T-helper 9 cell (primary cell): ENCODE data around the gene PRSS57.
"Not testable (repeated sequence)": the region's sequence is repeated elsewhere in the genome, so short reads cannot be mapped to it uniquely, and the experiment has no call there.

Source experiments
- DNase-seq: peaks from one replicate; pipeline ENCODE4 v3.0.0-alpha.2; 2020

PRSS57 gene

DNA sequence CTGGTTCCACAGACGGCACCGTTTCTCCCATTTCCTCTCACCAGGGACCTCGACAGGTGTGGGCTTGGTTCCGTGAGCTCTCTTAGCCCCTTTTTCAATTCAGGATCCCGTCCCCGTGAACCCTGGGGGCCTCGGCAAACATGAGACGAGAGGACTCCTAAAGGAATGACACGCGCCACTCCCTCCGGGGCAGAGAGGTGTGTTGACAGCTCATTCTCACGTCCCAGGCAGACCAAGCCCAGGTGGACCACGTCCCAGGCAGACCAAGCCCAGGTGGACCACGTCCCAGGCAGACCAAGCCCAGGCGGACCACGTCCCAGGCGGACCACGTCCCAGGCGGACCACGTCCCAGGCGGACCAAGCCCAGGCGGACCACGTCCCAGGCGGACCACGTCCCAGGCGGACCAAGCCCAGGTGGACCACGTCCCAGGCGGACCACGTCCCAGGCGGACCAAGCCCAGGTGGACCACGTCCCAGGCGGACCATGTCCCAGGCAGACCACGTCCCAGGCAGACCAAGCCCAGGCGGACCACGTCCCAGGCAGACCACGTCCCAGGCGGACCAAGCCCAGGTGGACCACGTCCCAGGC lies 28.2 kb downstream of the PRSS57 start:
- not testable (repeated sequence) for DNase-seq

- DNase-seq: peak; percentile 82
These were observed 30.3 kb downstream of the PRSS57 start for GRCh38 chr19:664913-665443.

DNA sequence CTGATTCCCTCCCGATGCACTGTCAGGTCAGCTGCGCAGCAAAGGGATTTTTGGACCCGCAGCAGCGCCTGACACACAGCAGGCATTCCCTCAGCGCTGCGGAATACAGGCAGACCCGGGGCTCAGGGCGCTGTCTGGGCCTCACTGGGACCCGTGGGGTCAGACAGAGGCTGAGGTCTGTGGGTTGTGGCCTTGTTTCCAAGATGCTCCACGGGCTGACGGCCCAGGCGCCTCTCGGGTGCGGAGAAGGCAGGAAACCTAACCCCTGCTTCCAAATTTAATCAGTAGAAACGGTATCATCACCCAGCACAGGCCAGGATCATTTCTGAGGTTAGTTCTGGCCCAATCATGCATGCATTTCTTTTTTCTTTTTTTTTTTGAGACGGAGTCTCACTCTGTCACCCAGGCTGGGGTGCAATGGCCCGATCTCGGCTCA lies 31.6 kb downstream of the PRSS57 start:
- DNase-seq: no peak

DNA sequence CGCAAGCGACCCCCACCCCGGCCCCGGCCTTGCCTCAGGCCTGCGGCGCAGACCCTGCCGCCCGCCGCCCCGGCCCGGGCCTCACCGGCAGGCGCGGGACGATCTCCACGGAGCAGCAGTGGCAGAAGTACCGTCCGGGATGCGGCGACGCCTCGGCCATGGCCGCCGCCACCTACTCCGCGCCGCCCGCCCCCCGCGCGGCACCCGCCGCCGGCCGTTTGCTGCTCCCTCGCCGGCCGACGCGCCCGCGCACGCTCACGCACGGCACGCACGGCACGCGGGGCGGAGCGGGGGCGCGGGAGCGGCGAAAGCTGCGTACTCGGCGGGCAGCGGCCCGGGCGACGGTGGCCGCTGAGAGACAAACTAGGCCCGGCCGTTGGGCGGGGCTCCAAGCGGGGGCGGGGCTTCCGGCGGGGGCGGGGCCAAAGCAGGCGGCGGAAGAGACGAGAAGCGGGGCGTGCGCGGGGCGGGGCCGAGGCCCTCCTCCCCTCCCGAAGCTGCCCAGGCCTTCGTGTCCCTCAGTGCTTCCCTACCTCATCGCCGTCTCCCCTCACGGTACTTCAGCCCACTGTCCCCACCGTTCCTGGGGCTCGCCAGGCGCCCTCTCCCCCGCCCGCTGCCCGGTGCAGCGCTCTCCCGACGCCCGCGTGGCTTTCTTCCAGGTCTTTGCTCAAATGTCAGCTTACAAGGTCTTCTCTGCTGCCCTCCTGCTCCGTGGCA lies 32.1 kb downstream of the PRSS57 start, which contains the start of gene RNF126:
Gene RNF126, minus strand, starts transcription at position 253 of the 720 bp plus-strand sequence. Its CDS starts 93 bp downstream, at position 160.
- DNase-seq: peak; percentile 98

DNA sequence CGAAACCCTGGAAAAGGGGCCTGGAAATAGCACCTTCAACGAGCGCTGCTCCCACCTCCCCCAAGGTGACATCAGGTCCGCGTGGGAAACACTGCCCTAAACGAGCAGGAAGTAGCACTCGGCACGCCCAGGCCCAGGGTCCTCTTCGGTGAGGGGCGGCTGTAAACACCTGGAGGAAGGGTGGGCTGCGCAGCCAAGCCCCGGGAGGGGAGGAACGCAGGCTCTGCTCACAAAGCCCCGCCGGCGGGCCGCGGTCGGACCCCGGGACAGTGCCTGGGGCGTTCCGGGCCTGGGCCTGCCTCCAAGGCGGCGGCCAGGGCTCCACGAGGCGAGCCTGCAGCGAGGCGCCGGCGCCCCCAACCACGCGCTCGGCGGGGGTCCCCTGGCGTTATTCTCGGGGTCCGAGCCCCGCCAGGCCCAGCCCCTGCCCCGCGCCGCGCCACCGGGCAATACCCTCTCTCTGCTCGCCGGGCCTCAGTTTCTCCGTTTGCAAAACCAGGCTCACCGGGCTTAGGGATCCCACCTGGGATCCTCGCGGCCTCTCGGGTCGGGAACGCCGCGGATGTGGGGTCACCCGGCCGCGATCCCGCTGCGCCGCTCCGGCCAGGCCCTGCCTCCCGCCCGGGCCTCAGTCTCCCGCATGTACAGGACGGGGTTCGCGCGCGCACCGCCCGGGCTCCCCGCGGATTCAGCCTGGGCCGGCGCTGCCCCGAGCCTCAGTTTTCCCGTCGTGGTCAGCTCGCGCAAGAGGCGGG lies 32.9 kb downstream of the PRSS57 start:
- peak; percentile 59 for DNase-seq

- DNase-seq: peak; percentile 53
These were observed 33.6 kb downstream of the PRSS57 start for GRCh38 chr19:661427-662196.

GRCh38 chr19:660793-661426 lies 34.3 kb downstream of the PRSS57 start:
- no peak for DNase-seq

DNA sequence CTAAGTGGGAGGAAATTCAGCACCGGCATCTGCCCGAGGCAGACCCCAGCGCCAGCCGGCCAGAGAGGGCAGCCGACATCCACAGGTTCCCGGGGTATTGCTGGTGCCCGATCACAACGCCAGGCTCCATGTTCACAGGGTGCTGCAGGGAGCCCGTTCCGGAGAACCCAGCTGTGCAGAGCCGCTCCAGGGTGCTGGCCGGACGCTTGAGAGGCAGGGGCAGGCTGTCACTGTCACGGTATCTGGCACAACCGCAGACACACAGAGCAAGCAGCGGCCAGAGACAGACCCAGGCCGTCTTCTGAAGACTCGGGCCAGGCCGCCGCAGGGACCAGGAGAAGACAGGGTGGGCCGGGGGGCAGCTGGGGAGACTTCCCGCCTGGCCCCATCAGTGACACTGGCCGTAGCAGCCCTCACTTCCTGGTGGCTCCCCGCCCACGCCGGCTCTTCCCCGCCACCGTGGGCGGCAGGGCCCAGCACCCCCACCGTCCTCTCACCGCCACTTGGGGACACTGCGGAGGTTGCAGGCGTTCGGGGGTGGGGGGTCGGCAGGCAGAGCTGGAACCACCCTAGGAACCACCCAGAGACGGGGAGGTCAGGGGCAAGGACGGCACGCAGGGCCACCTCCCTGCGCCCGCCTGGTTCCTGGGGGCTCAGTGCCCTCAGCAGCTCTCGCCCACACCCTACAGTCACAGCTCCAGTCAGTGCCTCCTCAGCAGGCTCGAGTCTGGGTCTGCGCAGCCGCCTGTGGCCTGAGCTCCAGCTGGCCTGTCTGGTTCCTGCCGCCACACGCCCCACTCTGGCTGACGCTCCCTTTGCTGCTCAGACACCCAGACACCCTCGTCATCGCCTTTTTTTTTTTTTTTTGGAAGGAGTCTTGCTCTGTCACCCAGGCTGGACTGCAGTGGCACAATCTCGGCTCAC lies 36.1 kb downstream of the PRSS57 start:
- peak; percentile 64 for DNase-seq

DNA sequence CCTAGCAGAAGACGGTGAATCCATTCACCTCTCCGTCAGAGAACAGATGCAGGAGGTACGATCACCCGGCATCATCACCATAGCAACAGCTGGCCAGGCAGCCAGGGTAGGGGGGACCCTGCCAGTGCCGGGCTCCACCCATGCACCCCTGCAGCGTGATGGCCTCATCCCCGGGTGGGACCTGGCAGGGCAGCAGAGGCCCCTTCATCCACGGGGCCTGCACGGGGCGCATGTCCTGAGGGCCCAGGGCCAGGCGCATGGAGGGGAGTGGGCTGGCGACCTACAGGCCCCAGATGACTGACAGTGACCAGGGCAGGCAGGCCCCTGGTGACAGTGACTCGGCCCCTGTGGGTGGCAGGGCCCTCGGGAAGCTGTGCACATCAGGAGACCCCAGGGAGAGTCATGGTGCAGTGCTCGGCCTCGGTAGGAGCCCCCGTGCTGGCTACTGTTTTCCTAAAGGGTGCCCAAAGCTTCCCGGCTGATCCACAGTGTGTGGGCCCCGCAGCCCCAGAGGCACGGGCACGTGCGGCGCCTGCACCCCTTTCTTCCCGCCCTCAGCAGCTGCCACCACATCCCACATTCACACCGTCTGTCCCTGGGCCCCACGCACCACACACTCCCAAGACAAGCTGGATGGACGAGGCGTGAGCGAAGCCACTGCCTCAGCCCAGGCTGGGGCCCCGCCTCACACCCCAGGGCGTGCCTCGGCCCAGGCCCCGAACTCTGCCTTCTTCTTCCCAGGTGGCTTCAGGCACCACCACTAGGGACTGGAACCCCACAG lies 37.0 kb downstream of the PRSS57 start:
- no peak for DNase-seq

- no peak for DNase-seq
These were observed 37.6 kb downstream of the PRSS57 start for GRCh38 chr19:657611-658010.

- no peak for DNase-seq
These were observed 38.3 kb downstream of the PRSS57 start for GRCh38 chr19:656751-657559.

DNA sequence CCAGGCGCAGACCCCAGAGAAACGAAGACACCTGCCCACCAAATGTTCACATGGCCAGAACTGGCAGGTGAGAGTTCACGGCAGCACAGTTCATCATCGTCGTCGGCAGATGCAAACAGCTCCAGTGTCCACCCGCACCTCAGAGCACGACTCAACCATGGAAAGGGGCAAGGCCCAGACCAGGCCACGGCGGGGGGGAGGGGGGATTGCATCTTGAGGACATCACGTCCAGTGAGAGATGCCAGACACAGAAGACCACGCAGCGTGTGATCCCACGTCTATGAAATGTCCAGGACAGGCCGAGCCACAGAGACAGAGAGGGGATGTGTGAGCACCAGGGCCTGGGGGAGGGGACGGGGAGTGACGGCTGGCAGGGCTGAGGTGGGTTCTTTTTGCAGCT lies 39.6 kb downstream of the PRSS57 start:
- no peak for DNase-seq

- no peak for DNase-seq
These were observed 41.8 kb downstream of the PRSS57 start for GRCh38 chr19:653425-653824.

DNA sequence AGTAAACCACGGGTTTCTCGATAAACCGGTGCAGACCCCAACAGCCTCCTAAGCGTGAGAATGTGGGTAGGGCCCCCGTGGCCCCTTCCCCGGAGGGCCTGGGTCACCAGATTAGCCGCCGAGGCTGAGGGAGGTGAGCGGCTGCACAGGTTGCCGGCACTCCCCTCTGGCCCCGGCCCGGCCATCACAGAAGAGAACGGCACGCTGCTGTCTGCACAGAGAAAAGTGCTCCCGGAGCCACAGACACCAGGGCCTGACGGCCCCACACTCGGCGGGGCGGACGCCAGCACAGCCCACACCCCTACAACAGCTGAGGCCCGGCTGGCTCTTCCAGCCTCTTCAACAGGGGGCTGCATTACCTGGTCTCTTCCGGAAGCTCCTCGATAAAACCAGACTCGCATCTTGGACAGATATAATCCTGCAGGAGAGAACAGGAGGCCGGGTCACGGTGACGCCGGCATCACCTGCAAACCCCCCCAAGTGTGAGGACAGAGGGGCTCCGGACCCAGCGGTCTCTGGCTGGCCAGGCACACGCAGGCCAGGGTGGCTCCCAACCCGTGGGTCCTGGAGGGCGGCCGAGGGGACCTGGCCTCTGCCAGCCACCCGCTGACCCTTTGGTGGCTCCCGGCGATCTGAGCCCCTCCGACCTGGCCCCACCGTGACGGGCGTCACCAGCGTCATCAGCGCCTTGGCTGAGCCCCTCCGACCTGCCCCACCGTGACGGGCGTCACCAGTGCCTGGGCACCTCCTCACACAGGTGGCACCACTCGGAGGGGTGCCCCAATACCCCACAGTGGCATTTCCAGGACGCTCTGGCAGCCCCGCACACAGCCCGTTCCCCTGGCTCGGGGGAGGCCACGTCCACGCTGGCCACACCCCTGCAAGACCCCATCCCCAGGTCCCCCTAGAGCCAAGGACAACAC lies 42.5 kb downstream of the PRSS57 start:
- DNase-seq: no peak

- no peak for DNase-seq
These were observed 43.3 kb downstream of the PRSS57 start for GRCh38 chr19:651991-652390.

- DNase-seq: no peak
These were observed 44.0 kb downstream of the PRSS57 start for GRCh38 chr19:651114-651818.

DNA sequence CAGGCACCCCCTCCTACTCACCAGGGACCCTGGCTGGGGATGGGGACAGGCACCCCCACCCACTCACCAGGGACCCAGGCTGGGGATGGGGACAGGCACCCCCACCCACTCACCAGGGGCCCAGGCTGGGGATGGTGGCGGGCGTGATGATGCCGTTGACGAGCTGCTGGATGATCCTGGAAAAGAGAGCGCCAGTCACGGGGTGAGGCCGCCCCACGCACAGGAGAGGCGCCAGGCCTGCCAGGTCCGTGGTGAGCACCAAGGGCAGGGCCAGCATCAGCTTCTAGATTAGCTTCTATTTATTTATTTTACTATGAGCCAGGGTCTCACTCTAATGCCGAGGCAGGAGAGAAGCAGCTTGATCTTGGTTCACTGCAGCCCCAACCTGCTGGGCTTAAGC lies 45.1 kb downstream of the PRSS57 start:
- no peak for DNase-seq
